HCEC 1CT (cell line): Measurements from ENCODE around the gene TVP23B.
A peak's percentile ranks its signal among the peaks of the same experiment; 100 is the strongest.
"Not testable (repeated sequence)": the region's sequence is repeated elsewhere in the genome, so short reads cannot be mapped to it uniquely, and the experiment has no call there.

Experiments used
- DNase-seq: peaks from one replicate; pipeline ENCODE4 v3.0.0-alpha.2; 2017

The TVP23B gene

GRCh38 chr17:18780991-18781718, at the start of gene TVP23B:
Gene TVP23B, plus strand, starts transcription at chr17:18781183. Its CDS starts 111 bp downstream, at chr17:18781294.
- peak; percentile 92 for DNase-seq

- DNase-seq, result peak; percentile 25
Observed at GRCh38 chr17:18732438-18732837, 48.5 kb upstream of the TVP23B start.

- peak; percentile 2 for DNase-seq
Observed at GRCh38 chr17:18733350-18733749, 47.6 kb upstream of the TVP23B start.

GRCh38 chr17:18739616-18740391, 41.2 kb upstream of the TVP23B start:
- DNase-seq, result not testable (repeated sequence)

GRCh38 chr17:18741228-18741627, 39.8 kb upstream of the TVP23B start:
- DNase-seq, result not testable (repeated sequence)

- DNase-seq, result not testable (repeated sequence)
Observed at GRCh38 chr17:18743699-18744421, 37.1 kb upstream of the TVP23B start, which contains the start of gene FBXW10. Gene FBXW10, plus strand, starts transcription at chr17:18744054. Its CDS starts 191 bp downstream, at chr17:18744245.

GRCh38 chr17:18744726-18745125, 36.3 kb upstream of the TVP23B start:
- DNase-seq, result not testable (repeated sequence)

GRCh38 chr17:18746551-18746950, 34.4 kb upstream of the TVP23B start:
- not testable (repeated sequence) for DNase-seq

- not testable (repeated sequence) for DNase-seq
Observed at GRCh38 chr17:18747501-18747900, 33.5 kb upstream of the TVP23B start.

GRCh38 chr17:18750242-18750641, 30.7 kb upstream of the TVP23B start:
- not testable (repeated sequence) for DNase-seq

- DNase-seq, result not testable (repeated sequence)
Observed at GRCh38 chr17:18753829-18754409, 27.1 kb upstream of the TVP23B start.

- DNase-seq, result not testable (repeated sequence)
Observed at GRCh38 chr17:18755969-18756368, 25.0 kb upstream of the TVP23B start.

- not testable (repeated sequence) for DNase-seq
Observed at GRCh38 chr17:18757368-18758044, 23.5 kb upstream of the TVP23B start.

GRCh38 chr17:18758344-18758743, 22.6 kb upstream of the TVP23B start:
- not testable (repeated sequence) for DNase-seq

- not testable (repeated sequence) for DNase-seq
Observed at GRCh38 chr17:18760221-18760620, 20.8 kb upstream of the TVP23B start.

- DNase-seq, result not testable (repeated sequence)
Observed at GRCh38 chr17:18770572-18770971, 10.4 kb upstream of the TVP23B start.

GRCh38 chr17:18771066-18771465, 9.9 kb upstream of the TVP23B start:
- DNase-seq, result not testable (repeated sequence)

GRCh38 chr17:18772471-18772870, 8.5 kb upstream of the TVP23B start:
- DNase-seq, result no peak

GRCh38 chr17:18781805-18782204, 822 bp downstream of the TVP23B start:
- DNase-seq, result not testable (repeated sequence)

- not testable (repeated sequence) for DNase-seq
Observed at GRCh38 chr17:18785933-18786332, 5.0 kb downstream of the TVP23B start.

GRCh38 chr17:18786890-18787289, 5.9 kb downstream of the TVP23B start:
- DNase-seq, result not testable (repeated sequence)

GRCh38 chr17:18791402-18791801, 10.4 kb downstream of the TVP23B start:
- DNase-seq, result not testable (repeated sequence)
